ENCODE data around the gene BCL11B. TPM values are rescaled to one million over a fixed set of nuclear protein-coding genes. Genes with fewer than 3 reads are reported as not detected.

The BCL11B gene
- total and polyA plus RNA-seq, 10 of the 15 experiments (the other 5 are each of a cell fraction or from before 2014, with no cell fraction given), result 0.38 to 5.5 (median 1.3) TPM

- H3K27me3 ChIP-seq (replicated peaks in 1 of 2; ENCODE audit: control insufficient read depth in 2 of 2, insufficient read depth in 2 of 2, low read length in 1 of 2), result peaks cover 4 to 10% of the 10 kb centered on the region in 2 experiments; a peak in 3 of 4 replicates
- FAIRE-seq (no peak), ATAC-seq (no peak), DNase-seq (ENCODE audit: low read depth, low spot score) (no peak)
- no peaks in the 10 kb centered on the region for H3K4me1 ChIP-seq (ENCODE audit: control insufficient read depth, insufficient read depth, low read length)
- no peak overlapping the region for H3K27ac ChIP-seq (ENCODE audit: control insufficient read depth, insufficient read depth)
- SMC1A ChIA-PET (ENCODE audit: uncharacterized antibody, unreplicated experiment), result interaction anchor here (1.3 kb wide), 1 partner anchor 39 kb away, joined by 3 read pairs; no protein-coding TSS in a partner anchor
- H3K9me3 ChIP-seq (replicated peaks; ENCODE audit: control insufficient read depth, insufficient read depth, low read length), result no peaks in the 10 kb centered on the region
- WGBS (ENCODE audit: insufficient coverage, insufficient replicate concordance, low lambda C conversion rate, missing lambda C conversion rate), result 41% methylated on average over 9 of the region's 9 CpGs
- H3K4me2 ChIP-seq (ENCODE audit: control insufficient read depth, insufficient read depth), result no peak overlapping the region
- H2AFZ ChIP-seq (ENCODE audit: control insufficient read depth, low read depth, low read length), result no peak overlapping the region
- H3K4me3 ChIP-seq, result no peak overlapping the region
- CTCF ChIA-PET, result interaction anchor here (1.2 kb wide), 2 partner anchors 15 to 1121 kb away, joined by 4 to 5 read pairs; no protein-coding TSS in a partner anchor
- H3K79me2 ChIP-seq (ENCODE audit: control insufficient read depth, insufficient read depth, low read length), result no peaks in the 10 kb centered on the region
- no peak overlapping the region for H3K9ac ChIP-seq (ENCODE audit: control insufficient read depth, insufficient read depth, low read length)
- BruUV-seq (replicated peaks), result no TSS peak
- intact Hi-C loops (cut with micrococcal nuclease; ENCODE audit: unreplicated experiment), result loop anchor here (10.0 kb wide), 2 partner anchors 1065 to 1545 kb away; no protein-coding TSS in a partner anchor
- no peak for TF ChIP-seq TARDBP (IDR thresholded peaks at IDR 0.05; ENCODE audit: borderline replicate concordance)
- no peak for TF ChIP-seq SRF (IDR thresholded peaks at IDR 0.05; ENCODE audit: low read depth in 2 of 2, low read length in 2 of 2)
- TF ChIP-seq CBX5 (IDR thresholded peaks at IDR 0.05; ENCODE audit: low read depth), result no peak
- no peak for TF ChIP-seq KAT2A (conservative IDR thresholded peaks at IDR 0.05; ENCODE audit: control insufficient read depth, low read depth, low read length)
- no peak for TF ChIP-seq SPI1 (IDR thresholded peaks at IDR 0.05; ENCODE audit: borderline replicate concordance, insufficient read depth, low read depth, low read length)
- no peak for TF ChIP-seq TCF3 (IDR thresholded peaks at IDR 0.05; ENCODE audit: borderline replicate concordance, insufficient read depth, low read depth, low read length)
- TF ChIP-seq RCOR1 (conservative IDR thresholded peaks at IDR 0.05; ENCODE audit: low read depth, low read length), result no peak
- no peak for TF ChIP-seq ZNF274 (IDR thresholded peaks at IDR 0.05; ENCODE audit: insufficient read depth, insufficient read length)
- no peak for TF ChIP-seq MYB (IDR thresholded peaks at IDR 0.05; ENCODE audit: borderline replicate concordance, low read depth, low read length)
- no peaks in the 10 kb centered on the region for H3K36me3 ChIP-seq (ENCODE audit: control insufficient read depth in 2 of 2, insufficient read depth in 2 of 2, low read length in 1 of 2)
- RAD21 ChIA-PET (ENCODE audit: unreplicated experiment), result interaction anchor here (0.5 to 10.2 kb wide), 4 partner anchors 27 to 1122 kb away, joined by 3 to 91 read pairs (median 3); partner anchors contain the start of gene CYP46A1
- POLR2A ChIA-PET, result no interaction called here
- H4K20me1 ChIP-seq (ENCODE audit: control insufficient read depth, insufficient read depth), result no peaks in the 10 kb centered on the region
- in situ Hi-C loops (cut with MboI), result loop anchor here (10.0 to 25.0 kb wide), 2 partner anchors 1123 to 1555 kb away; no protein-coding TSS in a partner anchor
These were observed 11.9 kb downstream of the BCL11B start for GRCh38 chr14:99260116-99260515.
